Breast epithelium (tissue), 4 donors: ENCODE results near the gene TMEM221. TPM values are rescaled to one million over a fixed set of nuclear protein-coding genes. Genes with fewer than 3 reads are reported as not detected.
"Not testable (repeated sequence)": the region's sequence is repeated elsewhere in the genome, so short reads cannot be mapped to it uniquely, and the experiment has no call there.

Source experiments
- DNase-seq, 2 donors: peaks; one replicate each; pipeline ENCODE4 v3.0.0-alpha.2; 2019; ENCODE audit warnings: low spot score in 2 of 2
- H3K27ac ChIP-seq, 2 donors: fragments of 200-600 bp; sonication (generic) in 1 of 2; one replicate each; pipeline ENCODE4 v1.5.1; 2016 to 2019; ENCODE audit warnings: mild to moderate bottlenecking in 1 of 2
- H3K27me3 ChIP-seq, 2 donors: fragments of 200-600 bp; sonication (generic) in 1 of 2; one replicate each; pipeline versions ENCODE4 v1.5.1 to v1.6.0; 2017 to 2019; ENCODE audit warnings: control low read depth in 1 of 2, mild to moderate bottlenecking in 1 of 2
- H3K36me3 ChIP-seq: fragments of 200-600 bp; one replicate; pipeline ENCODE4 v1.5.1; 2019
- H3K4me1 ChIP-seq, 2 donors: fragments of 200-600 bp; sonication (generic); one replicate each; pipeline ENCODE4 v1.5.1; 2016 to 2019; ENCODE audit warnings: control low read depth in 1 of 2
- H3K4me3 ChIP-seq, 3 donors: fragments of 200-600 bp; sonication (generic); 1 replicate in 2 of 3; 2 replicates in 1 of 3; pipeline ENCODE4 v1.5.1; 2016 to 2019; ENCODE audit warnings: mild to moderate bottlenecking in 3 of 3, moderate library complexity in 2 of 3
- H3K9me3 ChIP-seq, 2 donors: fragments of 200-600 bp; sonication (generic) in 1 of 2; one replicate each; pipeline ENCODE4 v1.5.1; 2016 to 2019; ENCODE audit warnings: control low read depth in 1 of 2
- POLR2A ChIP-seq: fragments of 450-650 bp; IDR thresholded peaks from one replicate; pipeline ENCODE4 v1.6.1; 2016; ENCODE audit warnings: antibody characterized with exemption, mild to moderate bottlenecking, moderate library complexity
- POLR2AphosphoS5 ChIP-seq, 3 donors: sonication (generic); formaldehyde crosslinking; IDR thresholded peaks; one replicate each; pipeline ENCODE4 v1.6.1; 2017; ENCODE audit warnings: antibody characterized with exemption in 3 of 3
- intact Hi-C: fragments of 100-400 bp; cut with DNase I; formaldehyde crosslinking; loops from one replicate; pipeline ENCODE4 v1.15.1; 2023; ENCODE audit warnings: low total_unique reads
- total RNA-seq, 3 donors: library from RNA; depleted of rRNA; stranded (reverse); fragments of >200 nt; gene quantifications; one replicate each; pipeline ENCODE4 v1.1.0, GENCODE V29; 2016
- TF ChIP-seq, protein P1 (sequence below), 3 donors: fragments of 450-650 bp; IDR thresholded peaks; one replicate each; pipeline ENCODE4 v1.5.1; 2016 to 2017; ENCODE audit warnings: antibody characterized with exemption in 3 of 3, mild to moderate bottlenecking in 3 of 3, moderate library complexity in 3 of 3

The TMEM221 gene
- total RNA-seq, 3 donors from 2014 or later, result 0.33 to 0.73 (median 0.64) TPM

DNA sequence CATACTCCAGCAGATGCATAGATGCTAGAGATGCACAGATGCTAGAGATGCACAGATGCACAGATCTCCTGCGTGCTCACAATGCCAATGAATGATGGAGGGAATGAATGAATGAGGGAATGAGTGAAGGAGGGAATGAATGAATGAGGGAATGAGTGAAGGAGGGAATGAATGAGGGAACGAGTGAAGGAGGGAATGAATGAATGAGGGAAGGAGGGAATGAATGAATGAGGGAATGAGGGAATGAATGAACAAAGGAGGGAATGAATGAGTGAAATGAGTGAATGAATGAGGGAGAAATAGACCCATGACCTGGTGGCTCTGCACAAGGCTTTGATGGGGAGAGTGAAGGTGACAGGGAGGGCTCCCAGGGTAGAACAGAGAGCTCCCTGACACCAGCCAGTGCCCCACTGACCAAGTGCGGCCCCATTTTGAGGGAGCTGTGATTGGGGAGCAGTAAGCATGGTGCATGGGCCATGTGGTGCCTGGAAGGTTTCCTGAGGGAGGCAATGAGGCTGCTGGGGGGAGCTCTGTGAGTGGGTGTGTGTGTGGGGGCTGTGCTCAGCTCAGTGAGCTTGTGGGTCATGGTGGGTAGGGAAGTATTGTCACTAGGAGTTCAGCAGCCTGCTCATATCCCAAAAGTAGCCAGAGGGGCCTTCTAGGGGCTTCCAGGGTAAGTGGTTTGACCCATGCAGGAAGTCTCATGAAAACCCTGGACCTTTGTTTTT is 34.6 kb upstream of the TMEM221 start:
- H3K27me3 ChIP-seq, result no peaks in the 10 kb centered on the region
- no peak overlapping the region for H3K27ac ChIP-seq
- TF ChIP-seq POLR2A, result no peak
- no peak for TF ChIP-seq POLR2AphosphoS5 (IDR thresholded peaks at IDR 0.05)
- TF ChIP-seq, protein P1, sequence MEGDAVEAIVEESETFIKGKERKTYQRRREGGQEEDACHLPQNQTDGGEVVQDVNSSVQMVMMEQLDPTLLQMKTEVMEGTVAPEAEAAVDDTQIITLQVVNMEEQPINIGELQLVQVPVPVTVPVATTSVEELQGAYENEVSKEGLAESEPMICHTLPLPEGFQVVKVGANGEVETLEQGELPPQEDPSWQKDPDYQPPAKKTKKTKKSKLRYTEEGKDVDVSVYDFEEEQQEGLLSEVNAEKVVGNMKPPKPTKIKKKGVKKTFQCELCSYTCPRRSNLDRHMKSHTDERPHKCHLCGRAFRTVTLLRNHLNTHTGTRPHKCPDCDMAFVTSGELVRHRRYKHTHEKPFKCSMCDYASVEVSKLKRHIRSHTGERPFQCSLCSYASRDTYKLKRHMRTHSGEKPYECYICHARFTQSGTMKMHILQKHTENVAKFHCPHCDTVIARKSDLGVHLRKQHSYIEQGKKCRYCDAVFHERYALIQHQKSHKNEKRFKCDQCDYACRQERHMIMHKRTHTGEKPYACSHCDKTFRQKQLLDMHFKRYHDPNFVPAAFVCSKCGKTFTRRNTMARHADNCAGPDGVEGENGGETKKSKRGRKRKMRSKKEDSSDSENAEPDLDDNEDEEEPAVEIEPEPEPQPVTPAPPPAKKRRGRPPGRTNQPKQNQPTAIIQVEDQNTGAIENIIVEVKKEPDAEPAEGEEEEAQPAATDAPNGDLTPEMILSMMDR (IDR thresholded peaks at IDR 0.05), result no peak
- no peak for DNase-seq
- no peaks in the 10 kb centered on the region for H3K9me3 ChIP-seq
- peaks cover 0 to 5% of the 10 kb centered on the region in 2 donors for H3K4me1 ChIP-seq
- intact Hi-C loops, result no loop called here
- H3K4me3 ChIP-seq, result no peak overlapping the region
- H3K36me3 ChIP-seq, result no peaks in the 10 kb centered on the region

DNA sequence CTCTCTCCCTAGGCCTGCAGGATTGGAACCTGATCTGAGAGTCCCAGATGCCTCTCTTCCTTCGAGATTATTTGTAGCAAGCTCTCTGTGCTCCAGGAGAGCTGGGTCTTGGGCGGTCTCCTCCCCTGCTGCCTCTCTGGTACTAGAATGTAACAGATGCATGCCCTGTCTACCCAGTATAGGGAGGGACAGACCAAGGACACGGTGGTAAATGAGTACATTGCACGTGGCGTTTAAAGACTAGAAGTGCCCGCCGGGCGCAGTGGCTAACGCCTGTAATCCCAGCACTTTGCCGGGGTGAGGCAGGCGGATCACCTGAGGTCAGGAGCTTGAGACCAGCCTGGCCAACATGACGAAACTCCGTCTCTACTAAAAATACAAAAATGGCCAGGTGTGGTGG is 33.5 kb upstream of the TMEM221 start:
- no peak for DNase-seq
- intact Hi-C loops, result no loop called here
- Histone ChIP-seq H3K9me3 (no peaks in the 10 kb centered on the region), H3K36me3 (no peaks in the 10 kb centered on the region), H3K27me3 (no peaks in the 10 kb centered on the region), H3K27ac (no peak overlapping the region), H3K4me1 (peaks cover 0 to 5% of the 10 kb centered on the region in 2 donors), H3K4me3 (no peak overlapping the region)
- TF ChIP-seq, protein P1 (IDR thresholded peaks at IDR 0.05), result no peak
- TF ChIP-seq POLR2AphosphoS5 (IDR thresholded peaks at IDR 0.05) (no peak), POLR2A (no peak)

DNA sequence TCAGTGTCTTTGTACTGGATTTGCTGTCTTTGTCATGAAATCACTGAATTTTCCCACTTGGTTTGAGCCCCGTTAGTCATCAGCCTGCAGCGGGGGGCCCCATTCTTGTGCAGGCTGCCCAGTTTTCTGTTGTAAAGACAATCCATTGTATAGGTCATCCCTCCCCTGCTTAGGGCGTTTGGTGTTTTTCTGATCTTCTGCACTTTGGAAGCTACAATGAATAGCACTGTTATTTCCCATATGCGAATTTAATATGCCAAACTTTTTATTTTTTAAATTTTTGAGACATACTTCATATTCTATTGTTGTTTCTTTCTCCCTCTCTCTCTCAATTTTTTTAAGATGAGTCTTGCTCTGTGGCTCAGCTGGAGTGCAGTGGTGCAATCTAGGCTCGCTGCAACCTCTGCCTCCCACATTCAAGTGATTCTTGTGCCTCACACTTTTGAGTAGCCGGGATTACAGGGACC is 30.9 kb upstream of the TMEM221 start:
- H3K4me3 ChIP-seq, result no peak overlapping the region
- H3K27me3 ChIP-seq, result no peaks in the 10 kb centered on the region
- no peaks in the 10 kb centered on the region for H3K36me3 ChIP-seq
- intact Hi-C loops, result no loop called here
- DNase-seq, result no peak
- H3K4me1 ChIP-seq, result peaks cover 5% of the 10 kb centered on the region in 2 donors
- peak overlapping the region; percentile 36 to 67 for H3K27ac ChIP-seq
- TF ChIP-seq POLR2A, result no peak
- TF ChIP-seq POLR2AphosphoS5 (IDR thresholded peaks at IDR 0.05), result no peak
- TF ChIP-seq, protein P1 (IDR thresholded peaks at IDR 0.05), result no peak
- no peaks in the 10 kb centered on the region for H3K9me3 ChIP-seq

DNA sequence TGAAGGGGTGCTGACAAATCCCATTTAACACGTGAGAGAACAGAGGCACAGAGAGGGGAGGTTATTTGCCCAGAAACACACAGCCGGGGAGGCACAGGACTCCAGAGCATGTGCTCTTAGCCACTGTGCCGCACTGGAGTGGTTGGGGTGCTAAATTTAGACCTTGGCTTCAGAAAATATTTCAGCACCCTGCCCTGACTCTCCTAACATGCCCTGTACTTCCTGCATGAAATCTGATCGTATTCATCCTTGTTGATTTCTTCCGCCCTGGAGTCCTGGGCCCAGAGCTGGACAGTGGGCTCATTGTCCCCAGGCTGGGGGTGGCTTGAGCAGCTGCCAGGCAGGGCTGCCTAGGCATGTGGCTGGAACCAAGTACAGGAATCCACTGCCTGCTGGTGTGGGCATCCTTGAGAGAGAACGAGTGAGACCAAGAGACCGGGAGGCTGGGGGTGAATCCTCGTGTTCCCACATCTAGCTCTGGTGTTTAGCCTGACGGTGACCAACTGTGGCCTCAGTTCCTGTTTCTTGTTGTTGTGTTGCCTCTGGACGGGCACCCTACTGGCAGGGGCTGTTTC is 27.2 kb upstream of the TMEM221 start:
- TF ChIP-seq, protein P1 (IDR thresholded peaks at IDR 0.05), result no peak
- TF ChIP-seq POLR2AphosphoS5 (IDR thresholded peaks at IDR 0.05), result peak; percentile 39 to 68 (median 58)
- Histone ChIP-seq H3K36me3 (no peaks in the 10 kb centered on the region), H3K9me3 (no peaks in the 10 kb centered on the region), H3K4me1 (peaks cover 8 to 11% of the 10 kb centered on the region in 2 donors), H3K27me3 (no peaks in the 10 kb centered on the region), H3K27ac (peak overlapping the region; percentile 84 to 89), H3K4me3 (peak overlapping the region in 1 of 3 donors; percentile 2)
- intact Hi-C loops, result no loop called here
- peak; percentile 67 to 96 for DNase-seq

DNA sequence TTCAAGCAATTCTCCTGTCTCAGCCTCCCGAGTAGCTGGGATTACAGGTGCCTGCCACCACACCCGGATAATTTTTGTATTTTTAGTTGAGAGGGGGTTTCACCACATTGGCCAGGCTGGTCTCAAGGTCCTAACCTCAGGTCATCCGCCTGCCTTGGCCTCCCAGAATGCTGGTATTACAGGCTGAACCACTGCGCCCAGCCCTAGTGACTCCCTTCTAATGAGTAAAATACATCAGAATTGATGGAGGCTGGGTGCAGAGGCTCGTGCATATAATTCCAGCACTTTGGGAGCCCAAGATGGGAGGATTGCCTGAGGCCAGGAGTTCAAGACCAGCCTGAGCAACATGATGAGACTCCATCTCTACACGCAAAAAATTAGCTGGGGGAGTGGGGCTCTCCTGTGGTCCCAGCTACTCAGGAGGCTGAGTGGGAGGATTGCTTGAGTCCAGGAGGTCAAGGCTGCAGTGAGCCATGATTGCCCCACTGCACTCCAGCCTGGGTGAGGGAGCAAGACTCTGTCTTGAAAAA is 26.6 kb upstream of the TMEM221 start:
- H3K27me3 ChIP-seq, intact Hi-C loops, H3K36me3 ChIP-seq, DNase-seq, H3K9me3 ChIP-seq: not testable (repeated sequence)
- Histone ChIP-seq H3K4me1 (peaks cover 8 to 11% of the 10 kb centered on the region in 2 donors), H3K4me3 (peak overlapping the region in 1 of 3 donors; percentile 2), H3K27ac (peak overlapping the region; percentile 84 to 89)
